BLaER1 treated with 17β-estradiol and CSF1 and Interleukin-3, amounts not matched to agents 10 nM and 100 nM (cell line): ENCODE data around the gene FRMD3.
A peak's percentile ranks its signal among the peaks of the same experiment; 100 is the strongest.

Experiments
- H3K27ac ChIP-seq, 11 experiments: shearing (Covaris generic); formaldehyde crosslinking; 2 replicates each; pipeline ENCODE4 v1.8.1; 2022
- H3K27me3 ChIP-seq, 11 experiments: shearing (Covaris generic); formaldehyde crosslinking; 2 replicates each; pipeline ENCODE4 v1.8.1; 2022
- H3K36me3 ChIP-seq, 11 experiments: shearing (Covaris generic); formaldehyde crosslinking; 2 replicates each; pipeline ENCODE4 v1.8.1; 2022
- H3K4me1 ChIP-seq, 10 experiments: shearing (Covaris generic); formaldehyde crosslinking; 2 replicates each; pipeline ENCODE4 v1.8.1; 2022
- H3K4me2 ChIP-seq, 11 experiments: shearing (Covaris generic); formaldehyde crosslinking; 2 replicates each; pipeline ENCODE4 v1.8.1; 2022
- H3K4me3 ChIP-seq, 10 experiments: shearing (Covaris generic); formaldehyde crosslinking; 2 replicates each; pipeline ENCODE4 v1.8.1; 2022
- H3K9ac ChIP-seq, 11 experiments: shearing (Covaris generic); formaldehyde crosslinking; 2 replicates each; pipeline ENCODE4 v1.8.1; 2022
- H3K9me3 ChIP-seq, 11 experiments: shearing (Covaris generic); formaldehyde crosslinking; replicated peaks in 1 of 11; 2 replicates each; pipeline ENCODE4 v1.8.1; 2022
- H4K20me1 ChIP-seq, 11 experiments: shearing (Covaris generic); formaldehyde crosslinking; 2 replicates each; pipeline ENCODE4 v1.8.1; 2022
- Cebpa-rat ChIP-seq, 11 experiments: shearing (Covaris generic); IDR thresholded peaks; 2 replicates each; pipeline ENCODE4 v1.8.1; 2022

FRMD3 gene

GRCh38 chr9:83312537-83312936, 225.7 kb downstream of the FRMD3 start:
- H3K27ac ChIP-seq, result no peak overlapping the region
- H3K4me1 ChIP-seq, result peaks cover 0 to 12% (median 7%) of the 10 kb centered on the region in 10 experiments; a peak in 9 of 20 replicates
- no peak overlapping the region for H3K9ac ChIP-seq
- peaks cover 5 to 16% (median 10%) of the 10 kb centered on the region in 11 experiments; a peak in 20 of 22 replicates for H3K9me3 ChIP-seq
- H3K27me3 ChIP-seq, result no peaks in the 10 kb centered on the region
- H3K4me2 ChIP-seq, result no peak overlapping the region
- no peaks in the 10 kb centered on the region for H4K20me1 ChIP-seq
- no peak for TF ChIP-seq Cebpa-rat (IDR thresholded peaks at IDR 0.05)
- no peak overlapping the region for H3K4me3 ChIP-seq
- H3K36me3 ChIP-seq, result no peaks in the 10 kb centered on the region

- Histone ChIP-seq H3K9me3 (peaks cover 0 to 8% (median 0%) of the 10 kb centered on the region in 11 experiments; a peak in 1 of 22 replicates), H3K36me3 (no peaks in the 10 kb centered on the region), H3K9ac (no peak overlapping the region), H3K4me1 (peaks cover 0 to 26% (median 8%) of the 10 kb centered on the region in 10 experiments; a peak in 9 of 20 replicates), H4K20me1 (no peaks in the 10 kb centered on the region), H3K4me2 (peak overlapping the region in 7 of 11 experiments; percentile 2 to 54 (median 29); a peak in 6 of 22 replicates), H3K4me3 (no peak overlapping the region), H3K27ac (no peak overlapping the region; a peak in 2 of 22 replicates), H3K27me3 (no peaks in the 10 kb centered on the region)
- TF ChIP-seq Cebpa-rat (IDR thresholded peaks at IDR 0.05), result no peak
These were observed 231.0 kb downstream of the FRMD3 start for GRCh38 chr9:83307066-83307724.

GRCh38 chr9:83304686-83305085, 233.5 kb downstream of the FRMD3 start:
- H3K4me1 ChIP-seq, result peaks cover 0 to 26% (median 8%) of the 10 kb centered on the region in 10 experiments; a peak in 14 of 20 replicates
- no peaks in the 10 kb centered on the region for H4K20me1 ChIP-seq
- peaks cover 0 to 8% (median 0%) of the 10 kb centered on the region in 11 experiments; a peak in 1 of 22 replicates for H3K9me3 ChIP-seq
- H3K9ac ChIP-seq, result no peak overlapping the region
- TF ChIP-seq Cebpa-rat (IDR thresholded peaks at IDR 0.05), result no peak
- peak overlapping the region in 4 of 11 experiments; percentile 25 to 48 (median 26); a peak in 5 of 22 replicates for H3K4me2 ChIP-seq
- no peak overlapping the region for H3K4me3 ChIP-seq
- no peak overlapping the region for H3K27ac ChIP-seq
- H3K36me3 ChIP-seq, result no peaks in the 10 kb centered on the region
- H3K27me3 ChIP-seq, result no peaks in the 10 kb centered on the region

GRCh38 chr9:83299571-83299970, 238.6 kb downstream of the FRMD3 start:
- H3K4me2 ChIP-seq, result peak overlapping the region in 2 of 11 experiments; percentile 21 to 71; a peak in 5 of 22 replicates
- no peaks in the 10 kb centered on the region for H3K27me3 ChIP-seq
- TF ChIP-seq Cebpa-rat (IDR thresholded peaks at IDR 0.05), result no peak
- peaks cover 0 to 8% (median 0%) of the 10 kb centered on the region in 11 experiments; a peak in 1 of 22 replicates for H3K9me3 ChIP-seq
- peak overlapping the region in 2 of 11 experiments; percentile 2 to 41; a peak in 1 of 22 replicates for H3K27ac ChIP-seq
- peaks cover 0 to 16% (median 2%) of the 10 kb centered on the region in 10 experiments; a peak in 9 of 20 replicates for H3K4me1 ChIP-seq
- no peaks in the 10 kb centered on the region for H3K36me3 ChIP-seq
- no peak overlapping the region for H3K4me3 ChIP-seq
- H3K9ac ChIP-seq, result no peak overlapping the region
- H4K20me1 ChIP-seq, result no peaks in the 10 kb centered on the region

GRCh38 chr9:83299094-83299493, 239.1 kb downstream of the FRMD3 start:
- no peak overlapping the region for H3K4me3 ChIP-seq
- H3K4me2 ChIP-seq, result peak overlapping the region in 2 of 11 experiments; percentile 21 to 71; a peak in 3 of 22 replicates
- H3K9ac ChIP-seq, result no peak overlapping the region

GRCh38 chr9:83296123-83296522, 242.1 kb downstream of the FRMD3 start:
- Histone ChIP-seq H3K9ac (no peak overlapping the region), H3K9me3 (no peaks in the 10 kb centered on the region)

More at GRCh38 chr9:83299094-83299493, 239.1 kb downstream of the FRMD3 start:
- Histone ChIP-seq H3K4me1 (peaks cover 0 to 16% (median 0%) of the 10 kb centered on the region in 10 experiments; a peak in 5 of 20 replicates), H3K36me3 (no peaks in the 10 kb centered on the region), H3K27ac (no peak overlapping the region), H4K20me1 (no peaks in the 10 kb centered on the region), H3K9me3 (peaks cover 0 to 6% (median 0%) of the 10 kb centered on the region in 11 experiments; a peak in 1 of 22 replicates), H3K27me3 (no peaks in the 10 kb centered on the region)
- no peak for TF ChIP-seq Cebpa-rat (IDR thresholded peaks at IDR 0.05)

GRCh38 chr9:83294816-83295215, 243.4 kb downstream of the FRMD3 start:
- Histone ChIP-seq H3K9me3 (no peaks in the 10 kb centered on the region), H3K4me3 (no peak overlapping the region), H3K4me1 (peaks cover 0 to 11% (median 7%) of the 10 kb centered on the region in 10 experiments; a peak in 12 of 20 replicates), H3K4me2 (no peak overlapping the region), H3K36me3 (no peaks in the 10 kb centered on the region), H3K27ac (no peak overlapping the region), H3K27me3 (no peaks in the 10 kb centered on the region), H3K9ac (no peak overlapping the region), H4K20me1 (no peaks in the 10 kb centered on the region)
- TF ChIP-seq Cebpa-rat (IDR thresholded peaks at IDR 0.05), result no peak

More at GRCh38 chr9:83296123-83296522, 242.1 kb downstream of the FRMD3 start:
- H4K20me1 ChIP-seq, result no peaks in the 10 kb centered on the region
- no peak overlapping the region for H3K27ac ChIP-seq
- H3K4me2 ChIP-seq, result no peak overlapping the region
- no peaks in the 10 kb centered on the region for H3K36me3 ChIP-seq
- no peak overlapping the region for H3K4me3 ChIP-seq
- H3K4me1 ChIP-seq, result peaks cover 0 to 16% (median 8%) of the 10 kb centered on the region in 10 experiments; a peak in 12 of 20 replicates
- H3K27me3 ChIP-seq, result no peaks in the 10 kb centered on the region
- TF ChIP-seq Cebpa-rat (IDR thresholded peaks at IDR 0.05), result no peak

GRCh38 chr9:83291196-83291595, 247.0 kb downstream of the FRMD3 start:
- Histone ChIP-seq H3K27me3 (no peaks in the 10 kb centered on the region), H3K4me3 (no peak overlapping the region), H4K20me1 (no peaks in the 10 kb centered on the region), H3K9me3 (no peaks in the 10 kb centered on the region), H3K4me1 (peaks cover 0 to 14% (median 5%) of the 10 kb centered on the region in 10 experiments; a peak in 8 of 20 replicates), H3K9ac (no peak overlapping the region), H3K27ac (no peak overlapping the region), H3K36me3 (no peaks in the 10 kb centered on the region), H3K4me2 (no peak overlapping the region)
- TF ChIP-seq Cebpa-rat (IDR thresholded peaks at IDR 0.05), result no peak

- Histone ChIP-seq H3K9ac (no peak overlapping the region), H3K27me3 (no peaks in the 10 kb centered on the region), H4K20me1 (no peaks in the 10 kb centered on the region), H3K4me3 (no peak overlapping the region), H3K36me3 (no peaks in the 10 kb centered on the region), H3K27ac (no peak overlapping the region), H3K4me2 (no peak overlapping the region), H3K4me1 (peaks cover 0 to 14% (median 5%) of the 10 kb centered on the region in 10 experiments; a peak in 8 of 20 replicates), H3K9me3 (no peaks in the 10 kb centered on the region)
- no peak for TF ChIP-seq Cebpa-rat (IDR thresholded peaks at IDR 0.05)
These were observed 247.5 kb downstream of the FRMD3 start for GRCh38 chr9:83290692-83291091.
